Thyroid gland (tissue), 4 donors: ENCODE results near the gene HELZ.
"Not testable (repeated sequence)": the region's sequence is repeated elsewhere in the genome, so short reads cannot be mapped to it uniquely, and the experiment has no call there.

Source experiments
- CTCF ChIP-seq, 6 experiments: fragments of 200-600 bp in 3 of 6; fragments of 450-650 bp in 3 of 6; sonication (generic) in 3 of 6; IDR thresholded peaks; one replicate each; pipeline ENCODE4 v1.5.1; 2016 to 2019; ENCODE audit warnings: antibody characterized with exemption in 6 of 6, mild to moderate bottlenecking in 2 of 6, inconsistent platforms in 1 of 6, moderate library complexity in 1 of 6
- POLR2A ChIP-seq, 2 donors: fragments of 450-650 bp; IDR thresholded peaks; one replicate each; pipeline ENCODE4 v1.6.1; 2017; ENCODE audit warnings: antibody characterized with exemption in 2 of 2, mild to moderate bottlenecking in 2 of 2, moderate library complexity in 1 of 2

- not testable (repeated sequence) for TF ChIP-seq POLR2A, CTCF (IDR thresholded peaks at IDR 0.05)
These were observed 118.5 kb downstream of the HELZ start for GRCh38 chr17:67126543-67126942.
